SK-N-SH treated with all-trans-retinoic acid at 6 μM for 48 hours (cell line): ENCODE measurements around the gene INPP5E.

ENCODE experiments used
- BACH2 ChIP-seq: fragments of 250-450 bp; sonication (Bioruptor Pico); IDR thresholded peaks from 2 replicates; pipeline ENCODE4 v1.9.0; 2021; ENCODE audit warnings: mild to moderate bottlenecking, borderline replicate concordance
- ZNF8 ChIP-seq: fragments of 450-650 bp; formaldehyde crosslinking; IDR thresholded peaks from 2 replicates; pipeline ENCODE4 v1.5.0; 2020; ENCODE audit warnings: mild to moderate bottlenecking, moderate library complexity
- TF ChIP-seq, protein P1 (sequence below): fragments of 250-450 bp; sonication (Bioruptor Pico); IDR thresholded peaks from 2 replicates; pipeline ENCODE4 v1.5.0; 2020; ENCODE audit warnings: mild to moderate bottlenecking, moderate library complexity

- TF ChIP-seq BACH2 (CRISPR knock-in tag), result no peak
- TF ChIP-seq, protein P1, sequence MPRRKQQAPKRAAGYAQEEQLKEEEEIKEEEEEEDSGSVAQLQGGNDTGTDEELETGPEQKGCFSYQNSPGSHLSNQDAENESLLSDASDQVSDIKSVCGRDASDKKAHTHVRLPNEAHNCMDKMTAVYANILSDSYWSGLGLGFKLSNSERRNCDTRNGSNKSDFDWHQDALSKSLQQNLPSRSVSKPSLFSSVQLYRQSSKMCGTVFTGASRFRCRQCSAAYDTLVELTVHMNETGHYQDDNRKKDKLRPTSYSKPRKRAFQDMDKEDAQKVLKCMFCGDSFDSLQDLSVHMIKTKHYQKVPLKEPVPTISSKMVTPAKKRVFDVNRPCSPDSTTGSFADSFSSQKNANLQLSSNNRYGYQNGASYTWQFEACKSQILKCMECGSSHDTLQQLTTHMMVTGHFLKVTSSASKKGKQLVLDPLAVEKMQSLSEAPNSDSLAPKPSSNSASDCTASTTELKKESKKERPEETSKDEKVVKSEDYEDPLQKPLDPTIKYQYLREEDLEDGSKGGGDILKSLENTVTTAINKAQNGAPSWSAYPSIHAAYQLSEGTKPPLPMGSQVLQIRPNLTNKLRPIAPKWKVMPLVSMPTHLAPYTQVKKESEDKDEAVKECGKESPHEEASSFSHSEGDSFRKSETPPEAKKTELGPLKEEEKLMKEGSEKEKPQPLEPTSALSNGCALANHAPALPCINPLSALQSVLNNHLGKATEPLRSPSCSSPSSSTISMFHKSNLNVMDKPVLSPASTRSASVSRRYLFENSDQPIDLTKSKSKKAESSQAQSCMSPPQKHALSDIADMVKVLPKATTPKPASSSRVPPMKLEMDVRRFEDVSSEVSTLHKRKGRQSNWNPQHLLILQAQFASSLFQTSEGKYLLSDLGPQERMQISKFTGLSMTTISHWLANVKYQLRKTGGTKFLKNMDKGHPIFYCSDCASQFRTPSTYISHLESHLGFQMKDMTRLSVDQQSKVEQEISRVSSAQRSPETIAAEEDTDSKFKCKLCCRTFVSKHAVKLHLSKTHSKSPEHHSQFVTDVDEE, result no peak
- no peak for TF ChIP-seq ZNF8 (CRISPR knock-in tag)
These were observed 31.7 kb downstream of the INPP5E start for GRCh38 chr9:136407911-136408310.
